BJ (cell line): Measurements from ENCODE around the gene TFRC. TPM values are rescaled to one million over a fixed set of nuclear protein-coding genes. Genes with fewer than 3 reads are reported as not detected.

Experiments used
- CTCF ChIA-PET: fragments of 350-600 bp; formaldehyde crosslinking; extraction: SDS; loops from one replicate; lab custom pipeline; 2021; ENCODE audit warnings: antibody characterized with exemption, inconsistent platforms; lab: Yijun Ruan, JAX
- POLR2A ChIA-PET: fragments of 300-600 bp; sonication (Branson Sonifier 250); formaldehyde crosslinking; extraction: SDS; loops from one replicate; lab custom pipeline; 2021; ENCODE audit warnings: antibody characterized with exemption; lab: Charles Lee
- DNase-seq: peaks from one replicate; pipeline ENCODE4 v3.0.0-alpha.2; 2011; ENCODE audit warnings: low read depth
- H3K27me3 ChIP-seq: 2 replicates; pipeline ENCODE4 v1.6.0; 2011; ENCODE audit warnings: low read length; ENCODE audit not compliant: control insufficient read depth, insufficient read depth
- H3K36me3 ChIP-seq: 2 replicates; pipeline ENCODE4 v1.5.1; 2011; ENCODE audit warnings: low read length; ENCODE audit not compliant: control insufficient read depth, insufficient read depth
- H3K4me3 ChIP-seq: 2 replicates; pipeline ENCODE4 v1.5.1; 2011; ENCODE audit warnings: low read depth, mild to moderate bottlenecking, control low read depth, low read length
- polyA plus RNA-seq: library from polyadenylated mRNA; depleted of rRNA; stranded (reverse); fragments of >200 nt; gene quantifications from 2 replicates; pipeline ENCODE4 v1.2.3, GENCODE V29; 2011
- TF ChIP-seq, protein P1 (sequence below): IDR thresholded peaks from 2 replicates; pipeline ENCODE4 v1.5.1; 2011; ENCODE audit warnings: low read depth, mild to moderate bottlenecking, control low read depth, inconsistent platforms, low read length, moderate library complexity; ENCODE audit not compliant: insufficient read depth

The TFRC gene
- polyA plus RNA-seq, 1 experiment = 60.7 TPM

DNA sequence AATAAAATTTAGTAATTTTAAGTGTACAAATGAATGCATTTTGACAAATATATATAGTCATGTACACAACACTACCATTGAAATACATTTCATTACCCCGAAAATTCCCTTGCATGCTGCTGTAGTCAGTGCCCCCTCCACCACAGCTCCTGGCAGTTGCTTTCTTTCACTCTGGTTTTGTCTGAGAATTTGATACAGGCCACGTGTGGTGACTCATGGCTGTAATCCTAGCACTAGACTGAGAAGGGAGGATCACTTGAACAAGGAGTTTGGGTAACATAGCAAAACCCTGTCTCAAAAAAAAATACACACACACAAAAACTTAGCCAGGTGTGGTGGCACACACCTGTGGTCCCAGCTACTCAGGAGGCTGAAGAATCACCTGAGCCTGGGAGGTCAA is 65.4 kb downstream of the TFRC start:
- CTCF ChIA-PET = interaction anchor here (0.6 kb wide), 1 partner anchor 154 kb away, joined by 3 read pairs; no protein-coding TSS in a partner anchor
- TF ChIP-seq, protein P1, sequence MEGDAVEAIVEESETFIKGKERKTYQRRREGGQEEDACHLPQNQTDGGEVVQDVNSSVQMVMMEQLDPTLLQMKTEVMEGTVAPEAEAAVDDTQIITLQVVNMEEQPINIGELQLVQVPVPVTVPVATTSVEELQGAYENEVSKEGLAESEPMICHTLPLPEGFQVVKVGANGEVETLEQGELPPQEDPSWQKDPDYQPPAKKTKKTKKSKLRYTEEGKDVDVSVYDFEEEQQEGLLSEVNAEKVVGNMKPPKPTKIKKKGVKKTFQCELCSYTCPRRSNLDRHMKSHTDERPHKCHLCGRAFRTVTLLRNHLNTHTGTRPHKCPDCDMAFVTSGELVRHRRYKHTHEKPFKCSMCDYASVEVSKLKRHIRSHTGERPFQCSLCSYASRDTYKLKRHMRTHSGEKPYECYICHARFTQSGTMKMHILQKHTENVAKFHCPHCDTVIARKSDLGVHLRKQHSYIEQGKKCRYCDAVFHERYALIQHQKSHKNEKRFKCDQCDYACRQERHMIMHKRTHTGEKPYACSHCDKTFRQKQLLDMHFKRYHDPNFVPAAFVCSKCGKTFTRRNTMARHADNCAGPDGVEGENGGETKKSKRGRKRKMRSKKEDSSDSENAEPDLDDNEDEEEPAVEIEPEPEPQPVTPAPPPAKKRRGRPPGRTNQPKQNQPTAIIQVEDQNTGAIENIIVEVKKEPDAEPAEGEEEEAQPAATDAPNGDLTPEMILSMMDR = no peak
- POLR2A ChIA-PET = interaction anchor here (0.6 kb wide), 1 partner anchor 14 kb away, joined by 3 read pairs; no protein-coding TSS in a partner anchor
- Histone ChIP-seq H3K36me3 (no peaks in the 10 kb centered on the region), H3K27me3 (peaks cover 2% of the 10 kb centered on the region), H3K4me3 (no peak overlapping the region)
- peak; percentile 10 for DNase-seq

DNA sequence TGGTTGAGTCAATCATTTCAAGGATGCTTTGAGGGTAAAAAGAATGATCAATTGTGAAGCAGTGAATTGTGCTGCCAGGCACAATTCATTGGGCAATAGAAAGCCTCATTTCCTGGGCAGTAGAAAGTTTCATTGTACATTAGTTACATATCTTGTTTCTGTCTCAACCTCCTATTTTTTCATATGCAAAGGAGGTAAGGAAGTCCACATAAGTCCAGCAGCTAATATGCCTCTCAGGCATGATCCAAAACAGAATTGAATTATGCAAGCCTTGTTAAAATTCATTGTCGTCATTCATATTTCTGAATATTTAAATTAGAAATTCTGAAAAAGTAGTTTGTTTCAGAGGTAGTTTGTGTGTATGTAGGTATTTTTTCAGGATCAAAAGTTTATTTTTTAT is 65.8 kb downstream of the TFRC start:
- DNase-seq = no peak
- Histone ChIP-seq H3K27me3 (peaks cover 2% of the 10 kb centered on the region), H3K36me3 (no peaks in the 10 kb centered on the region), H3K4me3 (no peak overlapping the region)
- TF ChIP-seq, protein P1 = no peak
- ChIA-PET CTCF (no interaction called here), POLR2A (interaction anchor here (0.6 kb wide), 1 partner anchor 14 kb away, joined by 3 read pairs; no protein-coding TSS in a partner anchor)

DNA sequence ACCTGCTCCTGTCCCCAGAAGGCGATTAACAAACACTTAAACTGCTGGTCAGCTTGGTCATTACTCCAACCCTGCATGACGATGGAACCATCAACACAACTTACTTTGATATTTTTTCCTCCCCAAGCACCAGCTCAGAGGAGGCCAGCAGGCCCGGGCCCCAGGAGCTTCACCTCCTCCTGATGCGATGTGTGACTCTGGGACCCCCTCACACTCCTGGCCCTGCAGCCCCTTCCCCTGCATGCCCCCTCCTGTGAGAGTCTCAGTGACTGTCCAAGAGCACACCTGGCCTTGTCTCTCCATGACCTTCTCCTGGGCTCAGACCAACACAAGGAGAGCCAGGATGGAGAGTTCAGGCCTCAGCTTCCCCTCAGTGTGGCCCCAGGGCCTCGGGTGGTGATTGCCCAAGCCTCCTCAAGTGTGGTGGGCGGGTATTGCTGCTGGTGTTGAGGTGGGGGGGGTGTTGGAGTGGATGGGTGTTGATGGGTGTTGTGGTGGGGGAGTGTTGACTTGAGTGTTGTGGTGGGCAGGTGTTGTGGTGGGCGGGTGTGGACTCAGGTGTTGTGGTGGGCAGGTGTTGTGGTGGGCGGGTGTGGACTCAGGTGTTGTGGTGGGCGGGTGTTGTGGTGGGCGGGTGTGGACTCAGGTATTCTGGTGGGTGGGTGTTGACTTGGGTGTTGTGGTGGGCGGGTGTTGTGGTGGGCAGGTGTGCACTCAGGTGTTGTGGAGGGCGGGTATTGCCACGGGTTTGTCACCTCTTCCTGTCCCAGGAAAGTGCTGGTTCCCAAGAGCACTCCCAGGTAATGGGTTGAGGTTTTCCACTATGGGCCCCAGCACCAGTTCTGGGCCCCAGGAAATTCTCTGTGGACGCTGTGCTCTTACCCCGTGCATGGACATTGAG is 68.1 kb downstream of the TFRC start:
- H3K27me3 ChIP-seq = peaks cover 4% of the 10 kb centered on the region
- TF ChIP-seq, protein P1 = no peak
- H3K4me3 ChIP-seq = no peak overlapping the region
- CTCF ChIA-PET = interaction anchor here (0.6 kb wide), 1 partner anchor 12 kb away, joined by 3 read pairs; no protein-coding TSS in a partner anchor
- no peaks in the 10 kb centered on the region for H3K36me3 ChIP-seq
- DNase-seq = no peak
- POLR2A ChIA-PET = no interaction called here

DNA sequence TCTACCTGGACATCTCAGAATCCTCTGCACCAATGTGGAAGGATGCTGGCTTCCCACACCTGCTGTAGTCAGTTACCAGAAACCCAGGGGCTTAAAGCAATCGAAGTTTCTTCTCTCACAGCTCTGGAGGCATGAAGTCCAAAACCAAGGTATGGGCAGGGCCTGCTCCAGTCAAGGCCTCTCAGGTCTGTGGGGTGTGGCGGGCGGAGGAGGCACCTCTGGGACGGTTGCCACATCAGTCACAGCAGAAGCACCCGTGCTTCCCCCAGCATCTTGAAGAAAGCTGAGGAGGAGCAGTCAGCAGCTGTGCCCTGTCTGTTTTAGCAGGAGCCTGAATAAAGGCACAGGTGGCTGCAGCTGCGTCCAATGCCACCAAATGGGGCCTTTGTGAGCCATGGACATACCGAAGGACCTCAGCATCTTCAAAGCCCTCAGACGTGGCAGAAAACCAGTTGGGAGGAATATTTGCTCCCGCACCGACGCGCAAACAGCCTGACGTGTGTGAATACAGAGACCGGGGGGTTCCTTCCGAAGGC is 68.9 kb downstream of the TFRC start:
- CTCF ChIA-PET = no interaction called here
- Histone ChIP-seq H3K4me3 (no peak overlapping the region), H3K36me3 (no peaks in the 10 kb centered on the region), H3K27me3 (peaks cover 4% of the 10 kb centered on the region)
- no peak for DNase-seq
- TF ChIP-seq, protein P1 = no peak
- POLR2A ChIA-PET = no interaction called here

DNA sequence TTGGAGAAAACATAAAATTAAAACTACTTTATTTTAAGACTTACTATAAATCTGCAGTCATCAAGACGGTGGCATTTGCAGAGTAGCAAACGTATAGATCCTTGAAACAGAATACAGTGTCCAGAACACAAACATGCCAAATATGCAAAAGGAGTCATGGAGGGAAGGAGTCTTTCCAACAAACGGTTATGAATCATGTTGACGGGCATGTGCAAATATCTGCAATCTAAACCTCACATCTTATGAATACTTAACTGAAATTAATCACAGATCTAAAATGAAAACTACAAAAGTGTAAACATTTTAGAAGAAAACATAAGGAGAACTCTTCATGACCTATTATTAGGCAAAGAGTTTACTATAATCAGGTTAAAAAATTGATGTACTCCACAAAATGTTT is 69.4 kb downstream of the TFRC start:
- Histone ChIP-seq H3K36me3 (no peaks in the 10 kb centered on the region), H3K4me3 (no peak overlapping the region), H3K27me3 (peaks cover 4% of the 10 kb centered on the region)
- DNase-seq = no peak
- ChIA-PET CTCF (no interaction called here), POLR2A (no interaction called here)
- TF ChIP-seq, protein P1 = no peak
